CD14-positive monocyte (primary cell): ENCODE data around the gene RIPOR3. TPM values are rescaled to one million over a fixed set of nuclear protein-coding genes. Genes with fewer than 3 reads are reported as not detected.

Source experiments
- DNase-seq, 3 donors: peaks; one replicate each; pipeline ENCODE4 v3.0.0-alpha.2; 2011 to 2022
- H2AFZ ChIP-seq: 2 replicates; pipeline ENCODE4 v1.6.0; 2012; ENCODE audit warnings: mild to moderate bottlenecking, low read depth, low read length, inconsistent platforms; ENCODE audit not compliant: insufficient read depth, poor library complexity, severe bottlenecking
- H3K27ac ChIP-seq, 2 donors: 1 replicate in 1 of 2; 2 replicates in 1 of 2; pipeline ENCODE4 v1.5.1; 2012 to 2013; ENCODE audit warnings: low read length in 2 of 2, control low read depth in 1 of 2, inconsistent platforms in 1 of 2, low read depth in 1 of 2, mild to moderate bottlenecking in 1 of 2
- H3K27me3 ChIP-seq, 2 donors: one replicate each; pipeline versions ENCODE4 v1.6.0 to v1.6.1; 2011 to 2013; ENCODE audit warnings: low read length in 2 of 2; ENCODE audit not compliant: control insufficient read depth in 2 of 2, insufficient read depth in 2 of 2
- H3K36me3 ChIP-seq, 2 donors: replicated peaks in 1 of 2; 1 replicate in 1 of 2; 2 replicates in 1 of 2; pipeline versions ENCODE4 v1.5.1 to v1.6.1; 2012 to 2013; ENCODE audit warnings: low read length in 2 of 2, control low read depth in 1 of 2, inconsistent platforms in 1 of 2, mild to moderate bottlenecking in 1 of 2; ENCODE audit not compliant: insufficient read depth in 2 of 2, control insufficient read depth in 1 of 2
- H3K4me1 ChIP-seq, 2 donors: 1 replicate in 1 of 2; 2 replicates in 1 of 2; pipeline versions ENCODE4 v1.5.1 to v1.6.1; 2012 to 2013; ENCODE audit warnings: low read length in 2 of 2, control low read depth in 1 of 2, inconsistent platforms in 1 of 2, mild to moderate bottlenecking in 1 of 2, moderate library complexity in 1 of 2; ENCODE audit not compliant: insufficient read depth in 2 of 2, control insufficient read depth in 1 of 2
- H3K4me2 ChIP-seq: replicated peaks from 2 replicates; pipeline ENCODE3; 2012; ENCODE audit warnings: low read length, moderate library complexity, mild to moderate bottlenecking; ENCODE audit not compliant: poor library complexity, severe bottlenecking; ENCODE audit errors: extremely low read depth
- H3K4me3 ChIP-seq, 3 experiments: fragments of 200-600 bp in 1 of 3; sonication (generic) in 1 of 3; replicated peaks in 1 of 3; 1 replicate in 2 of 3; 2 replicates in 1 of 3; pipeline ENCODE4 v1.5.1; 2011 to 2013; ENCODE audit warnings: low read length in 3 of 3, mild to moderate bottlenecking in 3 of 3, control low read depth in 2 of 3, low read depth in 2 of 3, inconsistent platforms in 1 of 3, moderate library complexity in 1 of 3
- H3K79me2 ChIP-seq: 2 replicates; pipeline ENCODE4 v1.6.0; 2012; ENCODE audit warnings: mild to moderate bottlenecking, control low read depth, inconsistent platforms, low read length, moderate library complexity; ENCODE audit not compliant: insufficient read depth
- H3K9ac ChIP-seq: 2 replicates; pipeline ENCODE4 v1.6.0; 2017; ENCODE audit warnings: low read length, mild to moderate bottlenecking; ENCODE audit not compliant: insufficient read depth, poor library complexity, severe bottlenecking
- H3K9me3 ChIP-seq, 2 donors: replicated peaks in 1 of 2; 1 replicate in 1 of 2; 2 replicates in 1 of 2; pipeline versions ENCODE4 v1.5.1 to v1.6.1; 2012 to 2013; ENCODE audit warnings: low read length in 2 of 2, control low read depth in 1 of 2; ENCODE audit not compliant: control insufficient read depth in 1 of 2, insufficient read depth in 1 of 2
- H4K20me1 ChIP-seq: 2 replicates; pipeline ENCODE4 v1.6.0; 2012; ENCODE audit warnings: mild to moderate bottlenecking, low read length, control low read depth, moderate library complexity; ENCODE audit not compliant: insufficient read depth
- H3K27ac Mint-ChIP-seq, 7 donors: one replicate each; pipeline ENCODE4 v1.8.0; 2020; ENCODE audit warnings: mild to moderate bottlenecking in 7 of 7, mixed read lengths in 7 of 7, moderate library complexity in 6 of 7, inconsistent platforms in 2 of 7
- H3K27me3 Mint-ChIP-seq, 3 donors: one replicate each; pipeline ENCODE4 v1.8.0; 2021 to 2022; ENCODE audit warnings: low read depth in 3 of 3, mild to moderate bottlenecking in 3 of 3, mixed read lengths in 3 of 3, moderate library complexity in 3 of 3, inconsistent platforms in 1 of 3
- H3K36me3 Mint-ChIP-seq, 2 donors: one replicate each; pipeline ENCODE4 v1.8.0; 2020; ENCODE audit warnings: mixed read lengths in 2 of 2, inconsistent platforms in 1 of 2, mild to moderate bottlenecking in 1 of 2
- H3K4me1 Mint-ChIP-seq: one replicate; pipeline ENCODE4 v1.8.0; 2020; ENCODE audit warnings: mild to moderate bottlenecking, mixed read lengths
- H3K4me3 Mint-ChIP-seq, 2 donors: one replicate each; pipeline ENCODE4 v1.8.0; 2020; ENCODE audit warnings: mild to moderate bottlenecking in 2 of 2, mixed read lengths in 2 of 2, moderate library complexity in 1 of 2
- H3K9me3 Mint-ChIP-seq, 7 donors: one replicate each; pipeline ENCODE4 v1.8.0; 2020 to 2022; ENCODE audit warnings: mixed read lengths in 7 of 7, mild to moderate bottlenecking in 6 of 7, moderate library complexity in 6 of 7, inconsistent platforms in 2 of 7
- CTCF ChIP-seq: fragments of 200-600 bp; IDR thresholded peaks from one replicate; pipeline ENCODE4 v1.8.0; 2022; ENCODE audit warnings: antibody characterized with exemption, mild to moderate bottlenecking
- WGBS: methylation state at CpG from one replicate; pipeline ENCODE4 v1.1.5; 2013; ENCODE audit warnings: missing lambda C conversion rate; ENCODE audit not compliant: insufficient coverage; 5-methylcytosine and 5-hydroxymethylcytosine counted together
- intact Hi-C, 2 donors: fragments of 100-400 bp; cut with micrococcal nuclease; formaldehyde crosslinking; loops; one replicate each; pipeline versions ENCODE4 v1.15.0 to v1.15.1; 2023
- polyA plus RNA-seq, 3 donors: library from polyadenylated mRNA; depleted of rRNA in 1 of 3; unstranded in 2 of 3; stranded (reverse) in 1 of 3; fragments of 300-500 nt in 2 of 3; fragments of >200 nt in 1 of 3; fragmentation: Illumina TruSeq in 2 of 3; gene quantifications; 1 replicate in 2 of 3; 2 replicates in 1 of 3; pipeline ENCODE4 v1.2.3, GENCODE V29; 2012 to 2021

RIPOR3 gene
- polyA plus RNA-seq, 3 donors = not detected

GRCh38 chr20:50717312-50717711 is 26.0 kb upstream of the RIPOR3 start:
- Histone ChIP-seq H3K9ac (no peak overlapping the region), H3K27me3 (no peaks in the 10 kb centered on the region), H3K9me3 (no peaks in the 10 kb centered on the region), H3K27ac (no peak overlapping the region), H3K4me3 (no peak overlapping the region), H3K79me2 (no peaks in the 10 kb centered on the region), H4K20me1 (no peaks in the 10 kb centered on the region), H3K4me2 (no peak overlapping the region), H2AFZ (no peak overlapping the region), H3K4me1 (no peaks in the 10 kb centered on the region), H3K36me3 (no peaks in the 10 kb centered on the region)
- Mint-ChIP-seq H3K4me3 (no peak overlapping the region), H3K36me3 (no peaks in the 10 kb centered on the region), H3K27ac (no peak overlapping the region), H3K27me3 (peaks cover 3 to 19% (median 11%) of the 10 kb centered on the region in 3 donors), H3K4me1 (peaks cover 2% of the 10 kb centered on the region), H3K9me3 (no peaks in the 10 kb centered on the region)
- DNase-seq = no peak
- no peak for TF ChIP-seq CTCF
- WGBS = no CpG with 5 or more reads among the region's 2 CpGs
- intact Hi-C loops = no loop called here

DNA sequence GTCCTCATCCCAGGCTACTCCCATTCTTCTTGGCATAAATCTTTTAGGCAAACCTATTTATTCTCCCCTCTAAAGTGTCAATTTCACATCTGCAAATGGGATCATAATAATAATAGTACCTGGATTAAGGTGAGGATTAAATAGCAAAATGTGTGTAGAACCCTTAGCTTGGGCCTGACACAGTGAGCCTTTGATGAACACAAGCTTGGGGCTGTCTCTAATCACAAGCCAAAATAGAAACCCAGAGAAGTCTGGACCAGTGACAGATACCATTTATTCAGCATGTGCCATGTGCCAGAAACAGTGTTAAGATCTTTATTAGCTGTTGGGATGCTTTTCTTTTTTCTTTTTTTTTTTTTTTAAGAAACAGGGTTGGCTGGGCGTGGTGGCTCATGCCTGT is 25.2 kb upstream of the RIPOR3 start:
- Histone ChIP-seq H3K36me3 (no peaks in the 10 kb centered on the region), H3K9me3 (no peaks in the 10 kb centered on the region), H3K4me1 (no peaks in the 10 kb centered on the region), H3K27me3 (no peaks in the 10 kb centered on the region), H4K20me1 (no peaks in the 10 kb centered on the region), H3K4me3 (no peak overlapping the region), H3K27ac (no peak overlapping the region), H3K79me2 (no peaks in the 10 kb centered on the region), H3K4me2 (no peak overlapping the region), H3K9ac (no peak overlapping the region), H2AFZ (no peak overlapping the region)
- no peak for TF ChIP-seq CTCF
- peaks cover 0 to 4% (median 0%) of the 10 kb centered on the region in 7 donors for H3K9me3 Mint-ChIP-seq
- no peak for DNase-seq
- peaks cover 2% of the 10 kb centered on the region for H3K4me1 Mint-ChIP-seq
- H3K4me3 Mint-ChIP-seq = no peak overlapping the region
- H3K27ac Mint-ChIP-seq = no peak overlapping the region
- intact Hi-C loops = no loop called here
- peaks cover 3 to 23% (median 14%) of the 10 kb centered on the region in 3 donors for H3K27me3 Mint-ChIP-seq
- WGBS = no CpG with 5 or more reads among the region's 1 CpG
- no peaks in the 10 kb centered on the region for H3K36me3 Mint-ChIP-seq
